Liver (tissue), 9 donors: ENCODE results near the gene CGB2. TPM values are rescaled to one million over a fixed set of nuclear protein-coding genes. Genes with fewer than 3 reads are reported as not detected.

Experiments used
- DNase-seq: peaks from one replicate; pipeline ENCODE4 v3.0.0-alpha.2; 2017; ENCODE audit warnings: low spot score
- H3K27ac ChIP-seq, 2 donors: one replicate each; pipeline ENCODE4 v1.7.0; 2013; ENCODE audit warnings: inconsistent platforms in 2 of 2, low read length in 2 of 2, control low read depth in 1 of 2, low read depth in 1 of 2, mild to moderate bottlenecking in 1 of 2
- H3K27me3 ChIP-seq, 4 donors: one replicate each; pipeline versions ENCODE4 v1.6.1 to v1.7.0; 2013; ENCODE audit warnings: low read length in 3 of 4, inconsistent platforms in 1 of 4, mild to moderate bottlenecking in 1 of 4, moderate library complexity in 1 of 4; ENCODE audit not compliant: control insufficient read depth in 4 of 4, insufficient read depth in 4 of 4
- H3K36me3 ChIP-seq, 4 donors: one replicate each; pipeline versions ENCODE4 v1.6.1 to v1.7.0; 2013; ENCODE audit warnings: low read length in 3 of 4, mild to moderate bottlenecking in 3 of 4, low read depth in 1 of 4, moderate library complexity in 1 of 4; ENCODE audit not compliant: control insufficient read depth in 4 of 4, insufficient read depth in 3 of 4
- H3K4me1 ChIP-seq, 4 donors: one replicate each; pipeline versions ENCODE4 v1.6.1 to v1.7.0; 2013; ENCODE audit warnings: low read length in 3 of 4, mild to moderate bottlenecking in 3 of 4, moderate library complexity in 1 of 4; ENCODE audit not compliant: control insufficient read depth in 4 of 4, insufficient read depth in 4 of 4
- H3K4me3 ChIP-seq, 3 donors: one replicate each; pipeline versions ENCODE4 v1.6.1 to v1.7.0; 2013; ENCODE audit warnings: low read length in 3 of 3, control low read depth in 1 of 3, low read depth in 1 of 3, mild to moderate bottlenecking in 1 of 3
- H3K9ac ChIP-seq, 2 donors: one replicate each; pipeline ENCODE4 v1.7.0; 2013; ENCODE audit warnings: low read length in 2 of 2, mild to moderate bottlenecking in 2 of 2, moderate library complexity in 2 of 2, control low read depth in 1 of 2, low read depth in 1 of 2
- H3K9me3 ChIP-seq, 4 donors: one replicate each; pipeline versions ENCODE4 v1.6.1 to v1.7.0; 2013; ENCODE audit warnings: low read length in 3 of 4; ENCODE audit not compliant: control insufficient read depth in 4 of 4
- ATF3 ChIP-seq: IDR thresholded peaks from 2 replicates; pipeline ENCODE4 v1.6.1; 2016; ENCODE audit warnings: antibody characterized with exemption
- CTCF ChIP-seq: fragments of 150-350 bp; IDR thresholded peaks from 2 replicates; pipeline ENCODE4 v1.5.1; 2017; ENCODE audit warnings: improper control_type of control experiment, low read depth, low read length; ENCODE audit not compliant: missing input control
- EGR1 ChIP-seq, 2 donors: IDR thresholded peaks; 2 replicates each; pipeline ENCODE4 v1.6.1; 2016 to 2018; ENCODE audit warnings: antibody characterized with exemption in 2 of 2, low read depth in 2 of 2
- FOXA1 ChIP-seq: IDR thresholded peaks from 2 replicates; pipeline ENCODE4 v1.6.1; 2016; ENCODE audit warnings: antibody characterized with exemption
- FOXA2 ChIP-seq: IDR thresholded peaks from 2 replicates; pipeline ENCODE4 v1.6.1; 2016; ENCODE audit warnings: antibody characterized with exemption
- GABPA ChIP-seq, 2 donors: IDR thresholded peaks in 1 of 2; conservative IDR thresholded peaks in 1 of 2; 2 replicates each; pipeline ENCODE4 v1.6.1; 2016; ENCODE audit warnings: antibody characterized with exemption in 2 of 2, mild to moderate bottlenecking in 1 of 2, moderate library complexity in 1 of 2
- HNF4A ChIP-seq, 2 donors: conservative IDR thresholded peaks; 2 replicates each; pipeline ENCODE4 v1.6.1; 2016; ENCODE audit warnings: antibody characterized with exemption in 2 of 2, mild to moderate bottlenecking in 2 of 2
- HNF4G ChIP-seq: IDR thresholded peaks from 2 replicates; pipeline ENCODE4 v1.6.1; 2016; ENCODE audit warnings: antibody characterized with exemption
- JUND ChIP-seq, 2 donors: IDR thresholded peaks; 2 replicates each; pipeline ENCODE4 v1.6.1; 2016; ENCODE audit warnings: antibody characterized with exemption in 2 of 2
- MAX ChIP-seq: IDR thresholded peaks from 2 replicates; pipeline ENCODE4 v1.6.1; 2016; ENCODE audit warnings: antibody characterized with exemption
- NR2F2 ChIP-seq: IDR thresholded peaks from 2 replicates; pipeline ENCODE4 v1.6.1; 2016; ENCODE audit warnings: antibody characterized with exemption
- RAD21 ChIP-seq, 2 donors: IDR thresholded peaks; 2 replicates each; pipeline ENCODE4 v1.6.1; 2016; ENCODE audit warnings: antibody characterized with exemption in 2 of 2, mild to moderate bottlenecking in 2 of 2
- REST ChIP-seq: IDR thresholded peaks from 2 replicates; pipeline ENCODE4 v1.6.1; 2016; ENCODE audit warnings: antibody characterized with exemption, mild to moderate bottlenecking
- RXRA ChIP-seq, 2 donors: IDR thresholded peaks; 2 replicates each; pipeline ENCODE4 v1.6.1; 2017 to 2018; ENCODE audit warnings: antibody characterized with exemption in 2 of 2, mild to moderate bottlenecking in 1 of 2
- SP1 ChIP-seq: IDR thresholded peaks from 2 replicates; pipeline ENCODE4 v1.6.1; 2018; ENCODE audit warnings: antibody characterized with exemption, mild to moderate bottlenecking
- TAF1 ChIP-seq: conservative IDR thresholded peaks from 2 replicates; pipeline ENCODE4 v1.6.1; 2016; ENCODE audit warnings: antibody characterized with exemption, mild to moderate bottlenecking
- YY1 ChIP-seq: IDR thresholded peaks from 2 replicates; pipeline ENCODE4 v1.6.1; 2016; ENCODE audit warnings: antibody characterized with exemption, mild to moderate bottlenecking
- ZBTB33 ChIP-seq: IDR thresholded peaks from 2 replicates; pipeline ENCODE4 v1.6.1; 2016; ENCODE audit warnings: antibody characterized with exemption
- WGBS: extraction: QIAGEN DNeasy Blood & Tissue Kit; methylation state at CpG from one replicate; pipeline ENCODE4 v1.1.7; 2013; 5-methylcytosine and 5-hydroxymethylcytosine counted together
- polyA plus RNA-seq, 2 donors: library from polyadenylated mRNA; stranded (reverse) in 1 of 2; unstranded in 1 of 2; fragments of 200-250 nt in 1 of 2; fragments of >200 nt in 1 of 2; fragmentation: Nextera tagmentation in 1 of 2; extraction: Ambion mirVana in 1 of 2; gene quantifications; one replicate each; pipeline versions ENCODE4 v1.2.1 to v1.2.3, GENCODE V29; 2013 to 2015
- total RNA-seq, 2 donors: library from RNA; depleted of rRNA; stranded (reverse); fragments of >200 nt; gene quantifications; one replicate each; pipeline ENCODE4 v1.2.3, GENCODE V29; 2014
- donor health status: healthy.
- donor health status: healthy.
- donor health status: healthy.
- donor health status: healthy.
- donor health status: healthy.

The CGB2 gene
- total and polyA plus RNA-seq, 4 donors, result not detected

GRCh38 chr19:48993175-48994034, 38.3 kb upstream of the CGB2 start, which contains the start of the genes GYS1 and RUVBL2:
Gene GYS1, minus strand, starts transcription at chr19:48993309. Its CDS starts 197 bp downstream, at chr19:48993112.
Gene RUVBL2, plus strand, starts transcription at chr19:48993887. Its CDS starts 25 bp downstream, at chr19:48993912.
- H3K4me3 ChIP-seq, result peak within 1 kb of the TSS; percentile 59 to 96 (median 80)
- H3K9me3 ChIP-seq, result no peaks in the 10 kb centered on the region
- DNase-seq, result peak; percentile 99
- TF ChIP-seq GABPA (IDR thresholded peaks at IDR 0.05 in 1 of 2, conservative IDR thresholded peaks at IDR 0.05 in 1 of 2) (peak; percentile 92 to 95), ZBTB33 (peak; percentile 85), RAD21 (IDR thresholded peaks at IDR 0.05) (peak; percentile 44 to 65), HNF4A (conservative IDR thresholded peaks at IDR 0.05) (peak; percentile 30 to 45), RXRA (IDR thresholded peaks at IDR 0.05) (peak in 1 of 2 donors; percentile 53), TAF1 (peak; percentile 57), CTCF (peak; percentile 94), NR2F2 (no peak), SP1 (peak; percentile 96), ATF3 (no peak), MAX (peak; percentile 79), REST (peak; percentile 41), YY1 (peak; percentile 93), HNF4G (peak; percentile 23), FOXA2 (peak; percentile 4), EGR1 (IDR thresholded peaks at IDR 0.05; ENCODE audit: low read depth in 2 of 2) (peak; percentile 15 to 31), FOXA1 (no peak), JUND (IDR thresholded peaks at IDR 0.05) (peak in 1 of 2 donors; percentile 20)
- H3K36me3 ChIP-seq, result peaks cover 0 to 4% (median under 1%) of the 10 kb centered on the region in 4 donors
- peak within 1 kb of the TSS; percentile 89 to 99 for H3K27ac ChIP-seq
- H3K9ac ChIP-seq, result peak within 1 kb of the TSS; percentile 60 to 98
- WGBS, result under 1% methylated on average over 56 of the region's 56 CpGs
- peaks cover 12 to 28% (median 17%) of the 10 kb centered on the region in 4 donors for H3K4me1 ChIP-seq
- H3K27me3 ChIP-seq, result no peaks in the 10 kb centered on the region
